Uterus (tissue), 2 donors: ENCODE measurements around the gene RAB11FIP5.

Experiments used
- POLR2A ChIP-seq, 2 donors: fragments of 450-650 bp; IDR thresholded peaks; one replicate each; pipeline ENCODE4 v1.6.1; 2016; ENCODE audit warnings: antibody characterized with exemption in 2 of 2, mild to moderate bottlenecking in 1 of 2, moderate library complexity in 1 of 2
- TF ChIP-seq, protein P1 (sequence below), 4 experiments: fragments of 200-600 bp in 2 of 4; fragments of 450-650 bp in 2 of 4; sonication (generic) in 2 of 4; IDR thresholded peaks; one replicate each; pipeline ENCODE4 v1.5.1; 2016 to 2019; ENCODE audit warnings: antibody characterized with exemption in 4 of 4, mild to moderate bottlenecking in 2 of 4, moderate library complexity in 1 of 4

DNA sequence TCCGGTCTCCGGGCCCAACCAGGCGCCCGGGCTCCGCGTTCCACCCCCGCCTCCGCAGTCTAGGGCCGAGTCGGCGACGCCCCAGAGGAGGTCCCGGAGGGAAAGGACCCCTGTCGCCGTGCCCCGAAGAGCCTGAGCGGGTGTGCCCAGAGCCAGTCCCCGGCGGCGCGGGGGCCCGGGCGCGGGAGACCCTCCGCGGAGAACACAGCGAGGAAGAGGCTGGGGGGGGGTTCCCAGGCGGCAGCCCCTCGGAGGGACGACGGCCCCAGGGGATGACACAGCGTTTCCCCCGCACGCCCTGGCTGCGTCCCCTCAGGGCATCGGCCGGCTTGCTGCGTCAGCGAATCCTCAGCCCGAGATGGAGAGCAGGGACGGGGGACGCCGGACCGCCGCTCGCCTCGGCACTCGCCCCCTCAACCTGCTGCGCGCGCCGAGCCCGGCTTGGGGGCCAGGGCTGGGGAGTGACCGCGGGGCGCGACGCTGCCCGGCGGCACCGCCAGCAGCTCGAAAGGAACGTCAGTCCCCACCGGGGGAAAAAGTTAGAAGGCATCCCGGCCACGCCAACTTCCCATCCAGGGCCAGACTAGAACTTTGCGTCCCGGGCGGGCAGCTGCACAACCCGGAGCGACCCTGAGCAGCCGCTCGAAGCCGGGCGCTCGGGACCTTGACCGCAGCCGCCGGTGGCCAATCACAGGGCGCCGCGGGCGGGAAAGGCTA is 41.9 kb downstream of the RAB11FIP5 start:
- TF ChIP-seq, protein P1, sequence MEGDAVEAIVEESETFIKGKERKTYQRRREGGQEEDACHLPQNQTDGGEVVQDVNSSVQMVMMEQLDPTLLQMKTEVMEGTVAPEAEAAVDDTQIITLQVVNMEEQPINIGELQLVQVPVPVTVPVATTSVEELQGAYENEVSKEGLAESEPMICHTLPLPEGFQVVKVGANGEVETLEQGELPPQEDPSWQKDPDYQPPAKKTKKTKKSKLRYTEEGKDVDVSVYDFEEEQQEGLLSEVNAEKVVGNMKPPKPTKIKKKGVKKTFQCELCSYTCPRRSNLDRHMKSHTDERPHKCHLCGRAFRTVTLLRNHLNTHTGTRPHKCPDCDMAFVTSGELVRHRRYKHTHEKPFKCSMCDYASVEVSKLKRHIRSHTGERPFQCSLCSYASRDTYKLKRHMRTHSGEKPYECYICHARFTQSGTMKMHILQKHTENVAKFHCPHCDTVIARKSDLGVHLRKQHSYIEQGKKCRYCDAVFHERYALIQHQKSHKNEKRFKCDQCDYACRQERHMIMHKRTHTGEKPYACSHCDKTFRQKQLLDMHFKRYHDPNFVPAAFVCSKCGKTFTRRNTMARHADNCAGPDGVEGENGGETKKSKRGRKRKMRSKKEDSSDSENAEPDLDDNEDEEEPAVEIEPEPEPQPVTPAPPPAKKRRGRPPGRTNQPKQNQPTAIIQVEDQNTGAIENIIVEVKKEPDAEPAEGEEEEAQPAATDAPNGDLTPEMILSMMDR (IDR thresholded peaks at IDR 0.05) = no peak
- peak in 1 of 2 donors; percentile 37 for TF ChIP-seq POLR2A (IDR thresholded peaks at IDR 0.05)
